Gastrocnemius medialis (tissue), 4 donors: ENCODE data around the gene ECHDC3.

Experiments used
- CTCF ChIP-seq, 5 experiments: fragments of 450-650 bp in 3 of 5; fragments of 200-600 bp in 2 of 5; sonication (generic) in 2 of 5; IDR thresholded peaks in 4 of 5; conservative IDR thresholded peaks in 1 of 5; 1 replicate in 4 of 5; 2 replicates in 1 of 5; pipeline ENCODE4 v1.5.1; 2016 to 2019; ENCODE audit warnings: antibody characterized with exemption in 5 of 5, mild to moderate bottlenecking in 3 of 5, moderate library complexity in 3 of 5
- POLR2A ChIP-seq, 2 donors: fragments of 450-650 bp; IDR thresholded peaks; one replicate each; pipeline ENCODE4 v1.6.1; 2017; ENCODE audit warnings: antibody characterized with exemption in 2 of 2, mild to moderate bottlenecking in 2 of 2, moderate library complexity in 2 of 2

- TF ChIP-seq CTCF (IDR thresholded peaks at IDR 0.05 in 4 of 5, conservative IDR thresholded peaks at IDR 0.05 in 1 of 5) (no peak), POLR2A (IDR thresholded peaks at IDR 0.05) (no peak)
These were observed 6.7 kb downstream of the ECHDC3 start for GRCh38 chr10:11748866-11749265.
